CD1c-positive myeloid dendritic cell (primary cell): Measurements from ENCODE around the gene CGB8.
"Not testable (repeated sequence)": the region's sequence is repeated elsewhere in the genome, so short reads cannot be mapped to it uniquely, and the experiment has no call there.

Experiments
- DNase-seq: peaks from one replicate; pipeline ENCODE4 v3.0.0-alpha.2; 2016; ENCODE audit errors: extremely low spot score

Gene CGB8

GRCh38 chr19:49049011-49049410 is at the start of gene CGB8:
CGB8 (minus strand) TSS chr19:49049111; CDS start chr19:49048739, 372 bp downstream.
- DNase-seq, result not testable (repeated sequence)

- peak; percentile 82 for DNase-seq
Observed at GRCh38 chr19:49097453-49098288, 48.8 kb upstream of the CGB8 start.

GRCh38 chr19:49094505-49095482 is 45.9 kb upstream of the CGB8 start:
- no peak for DNase-seq

- no peak for DNase-seq
Observed at GRCh38 chr19:49092686-49093085, 43.8 kb upstream of the CGB8 start.

GRCh38 chr19:49091391-49092038 is 42.6 kb upstream of the CGB8 start:
- DNase-seq, result no peak

- no peak for DNase-seq
Observed at GRCh38 chr19:49086296-49086695, 37.4 kb upstream of the CGB8 start.

GRCh38 chr19:49085868-49086232 is 36.9 kb upstream of the CGB8 start:
- no peak for DNase-seq

GRCh38 chr19:49085020-49085867 is 36.3 kb upstream of the CGB8 start, which contains the start of gene SNRNP70:
SNRNP70 (plus strand) TSS chr19:49085451; CDS start chr19:49086415, 964 bp downstream.
- peak; percentile 99 for DNase-seq

GRCh38 chr19:49084206-49085019 is 35.5 kb upstream of the CGB8 start:
- DNase-seq, result no peak

- no peak for DNase-seq
Observed at GRCh38 chr19:49081273-49081672, 32.4 kb upstream of the CGB8 start.

GRCh38 chr19:49080392-49080791 is 31.5 kb upstream of the CGB8 start:
- no peak for DNase-seq

GRCh38 chr19:49074869-49075268 is 26.0 kb upstream of the CGB8 start:
- DNase-seq, result peak; percentile 15

GRCh38 chr19:49073514-49074378 is 24.8 kb upstream of the CGB8 start:
- DNase-seq, result peak; percentile 42

GRCh38 chr19:49071860-49072547 is 23.1 kb upstream of the CGB8 start:
- peak; percentile 19 for DNase-seq

GRCh38 chr19:49070416-49070815 is 21.5 kb upstream of the CGB8 start:
- no peak for DNase-seq

GRCh38 chr19:49069026-49069425 is 20.1 kb upstream of the CGB8 start:
- no peak for DNase-seq

- no peak for DNase-seq
Observed at GRCh38 chr19:49067554-49067953, 18.6 kb upstream of the CGB8 start.

- no peak for DNase-seq
Observed at GRCh38 chr19:49065905-49066512, 17.1 kb upstream of the CGB8 start.
